ENCODE measurements around the gene USPL1. TPM values are rescaled to one million over a fixed set of nuclear protein-coding genes. Genes with fewer than 3 reads are reported as not detected.

Gene USPL1
- total and polyA plus RNA-seq, 2 of the 13 experiments (the other 11 are each of a cell fraction or from before 2014, with no cell fraction given), result 13.7 to 15.9 TPM

DNA sequence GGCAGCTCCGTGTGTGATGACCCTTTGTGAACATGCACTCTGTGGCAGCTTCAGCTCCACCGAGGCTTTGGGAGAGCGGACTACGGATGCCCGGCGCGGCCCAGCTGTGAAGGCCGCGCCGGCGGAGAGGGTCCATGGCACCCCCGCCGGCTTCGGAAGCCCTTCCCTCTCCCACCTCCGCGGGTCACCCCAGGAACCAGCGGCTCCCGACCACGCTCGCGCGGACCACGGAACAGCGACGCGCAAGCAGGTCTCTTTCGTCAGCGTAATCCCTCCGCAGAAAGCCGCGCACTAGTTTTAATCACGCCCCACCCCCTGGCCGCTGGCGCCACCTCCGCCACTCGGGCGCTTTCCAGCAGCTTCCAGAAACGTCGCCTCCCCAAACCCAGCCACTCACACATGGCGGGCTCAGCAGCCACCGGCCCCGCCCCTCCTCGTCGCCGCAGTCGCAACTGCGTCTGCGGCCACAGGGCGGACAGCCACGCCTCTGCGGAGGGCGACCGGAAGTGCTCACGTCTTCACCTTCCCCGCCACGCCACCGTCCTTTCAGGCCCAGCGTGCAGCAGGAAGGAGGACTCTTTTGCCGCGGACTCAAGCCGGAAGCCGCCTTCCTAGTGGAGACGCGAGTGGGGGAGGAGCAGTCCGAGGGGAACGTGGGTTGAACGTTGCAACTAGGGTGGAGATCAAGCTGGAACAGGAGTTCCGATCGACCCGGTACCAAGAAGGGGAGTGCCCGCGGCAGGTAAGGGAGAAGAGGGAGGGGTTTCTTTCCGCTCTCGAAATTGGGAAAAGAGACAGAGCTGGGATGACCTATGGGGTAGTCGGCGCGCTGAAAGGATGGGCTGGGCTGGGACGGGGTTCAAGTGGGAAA, at the start of gene USPL1 (continued):
- TF ChIP-seq, protein P1, sequence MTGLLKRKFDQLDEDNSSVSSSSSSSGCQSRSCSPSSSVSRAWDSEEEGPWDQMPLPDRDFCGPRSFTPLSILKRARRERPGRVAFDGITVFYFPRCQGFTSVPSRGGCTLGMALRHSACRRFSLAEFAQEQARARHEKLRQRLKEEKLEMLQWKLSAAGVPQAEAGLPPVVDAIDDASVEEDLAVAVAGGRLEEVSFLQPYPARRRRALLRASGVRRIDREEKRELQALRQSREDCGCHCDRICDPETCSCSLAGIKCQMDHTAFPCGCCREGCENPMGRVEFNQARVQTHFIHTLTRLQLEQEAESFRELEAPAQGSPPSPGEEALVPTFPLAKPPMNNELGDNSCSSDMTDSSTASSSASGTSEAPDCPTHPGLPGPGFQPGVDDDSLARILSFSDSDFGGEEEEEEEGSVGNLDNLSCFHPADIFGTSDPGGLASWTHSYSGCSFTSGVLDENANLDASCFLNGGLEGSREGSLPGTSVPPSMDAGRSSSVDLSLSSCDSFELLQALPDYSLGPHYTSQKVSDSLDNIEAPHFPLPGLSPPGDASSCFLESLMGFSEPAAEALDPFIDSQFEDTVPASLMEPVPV (CRISPR knock-in tag; IDR thresholded peaks at IDR 0.05), result peak; percentile 99
- TF ChIP-seq SAP130 (CRISPR knock-in tag; IDR thresholded peaks at IDR 0.05; ENCODE audit: low read depth) (peak; percentile 98), SP2 (CRISPR knock-in tag; IDR thresholded peaks at IDR 0.05) (peak; percentile 71), SRSF9 (IDR thresholded peaks at IDR 0.05; ENCODE audit: borderline replicate concordance, insufficient read depth, low read depth, low read length, poor library complexity, severe bottlenecking) (no peak), ZBTB38 (CRISPR knock-in tag; IDR thresholded peaks at IDR 0.05) (peak; percentile 96), ZNF253 (CRISPR knock-in tag; IDR thresholded peaks at IDR 0.05; ENCODE audit: borderline replicate concordance) (peak; percentile 98), ATAD3A (CRISPR knock-in tag; IDR thresholded peaks at IDR 0.05) (peak; percentile 36; the same call in 1 of the 2 replicates), ZNF749 (CRISPR knock-in tag; IDR thresholded peaks at IDR 0.05; ENCODE audit: borderline replicate concordance) (peak; percentile 96), GTF3A (CRISPR knock-in tag; conservative IDR thresholded peaks at IDR 0.05) (peak; percentile 95; the same call in 1 of the 2 replicates), CENPX (CRISPR knock-in tag; IDR thresholded peaks at IDR 0.05) (no peak), FOXK2 (IDR thresholded peaks at IDR 0.05) (no peak; the same call in 1 of the 2 replicates), ZNF124 (CRISPR knock-in tag; IDR thresholded peaks at IDR 0.05) (peak; percentile 54; the same call in 1 of the 2 replicates), ZNF143 (CRISPR knock-in tag; IDR thresholded peaks at IDR 0.05) (peak; percentile 72; the same call in 1 of the 2 replicates), KDM4B (CRISPR knock-in tag; IDR thresholded peaks at IDR 0.05) (peak; percentile 93; the same call in 1 of the 2 replicates), SP4 (CRISPR knock-in tag; IDR thresholded peaks at IDR 0.05) (peak; percentile 93), RELA (CRISPR knock-in tag; IDR thresholded peaks at IDR 0.05) (peak; percentile 71), ZNF331 (CRISPR knock-in tag; IDR thresholded peaks at IDR 0.05) (peak; percentile 97), SRSF4 (IDR thresholded peaks at IDR 0.05; ENCODE audit: low read depth, low read length, poor library complexity, severe bottlenecking) (no peak), RXRA (CRISPR knock-in tag; IDR thresholded peaks at IDR 0.05) (peak; percentile 91)
- TF ChIP-seq, protein P2, sequence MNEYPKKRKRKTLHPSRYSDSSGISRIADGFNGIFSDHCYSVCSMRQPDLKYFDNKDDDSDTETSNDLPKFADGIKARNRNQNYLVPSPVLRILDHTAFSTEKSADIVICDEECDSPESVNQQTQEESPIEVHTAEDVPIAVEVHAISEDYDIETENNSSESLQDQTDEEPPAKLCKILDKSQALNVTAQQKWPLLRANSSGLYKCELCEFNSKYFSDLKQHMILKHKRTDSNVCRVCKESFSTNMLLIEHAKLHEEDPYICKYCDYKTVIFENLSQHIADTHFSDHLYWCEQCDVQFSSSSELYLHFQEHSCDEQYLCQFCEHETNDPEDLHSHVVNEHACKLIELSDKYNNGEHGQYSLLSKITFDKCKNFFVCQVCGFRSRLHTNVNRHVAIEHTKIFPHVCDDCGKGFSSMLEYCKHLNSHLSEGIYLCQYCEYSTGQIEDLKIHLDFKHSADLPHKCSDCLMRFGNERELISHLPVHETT (CRISPR knock-in tag; conservative IDR thresholded peaks at IDR 0.05), result peak; percentile 96
- TF ChIP-seq, protein P3, sequence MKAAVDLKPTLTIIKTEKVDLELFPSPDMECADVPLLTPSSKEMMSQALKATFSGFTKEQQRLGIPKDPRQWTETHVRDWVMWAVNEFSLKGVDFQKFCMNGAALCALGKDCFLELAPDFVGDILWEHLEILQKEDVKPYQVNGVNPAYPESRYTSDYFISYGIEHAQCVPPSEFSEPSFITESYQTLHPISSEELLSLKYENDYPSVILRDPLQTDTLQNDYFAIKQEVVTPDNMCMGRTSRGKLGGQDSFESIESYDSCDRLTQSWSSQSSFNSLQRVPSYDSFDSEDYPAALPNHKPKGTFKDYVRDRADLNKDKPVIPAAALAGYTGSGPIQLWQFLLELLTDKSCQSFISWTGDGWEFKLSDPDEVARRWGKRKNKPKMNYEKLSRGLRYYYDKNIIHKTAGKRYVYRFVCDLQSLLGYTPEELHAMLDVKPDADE (CRISPR knock-in tag; IDR thresholded peaks at IDR 0.05), result peak; percentile 86; the same call in 1 of the 2 replicates
- TF ChIP-seq, protein P4, sequence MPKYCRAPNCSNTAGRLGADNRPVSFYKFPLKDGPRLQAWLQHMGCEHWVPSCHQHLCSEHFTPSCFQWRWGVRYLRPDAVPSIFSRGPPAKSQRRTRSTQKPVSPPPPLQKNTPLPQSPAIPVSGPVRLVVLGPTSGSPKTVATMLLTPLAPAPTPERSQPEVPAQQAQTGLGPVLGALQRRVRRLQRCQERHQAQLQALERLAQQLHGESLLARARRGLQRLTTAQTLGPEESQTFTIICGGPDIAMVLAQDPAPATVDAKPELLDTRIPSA (CRISPR knock-in tag; IDR thresholded peaks at IDR 0.05; ENCODE audit: borderline replicate concordance), result peak; percentile 94; the same call in 1 of the 2 replicates
